Activated CD4-positive, alpha-beta T cell treated with anti-CD3 and anti-CD28 coated beads, Interleukin-2, amount 50 U/mL, for 16 hours (primary cell): ENCODE results near the gene PPP1R37.

Experiments
- DNase-seq: peaks from one replicate; pipeline ENCODE4 v3.0.0-alpha.2; 2020

The PPP1R37 gene

GRCh38 chr19:45156011-45156630 is 63.1 kb downstream of the PPP1R37 start:
- DNase-seq = no peak

DNA sequence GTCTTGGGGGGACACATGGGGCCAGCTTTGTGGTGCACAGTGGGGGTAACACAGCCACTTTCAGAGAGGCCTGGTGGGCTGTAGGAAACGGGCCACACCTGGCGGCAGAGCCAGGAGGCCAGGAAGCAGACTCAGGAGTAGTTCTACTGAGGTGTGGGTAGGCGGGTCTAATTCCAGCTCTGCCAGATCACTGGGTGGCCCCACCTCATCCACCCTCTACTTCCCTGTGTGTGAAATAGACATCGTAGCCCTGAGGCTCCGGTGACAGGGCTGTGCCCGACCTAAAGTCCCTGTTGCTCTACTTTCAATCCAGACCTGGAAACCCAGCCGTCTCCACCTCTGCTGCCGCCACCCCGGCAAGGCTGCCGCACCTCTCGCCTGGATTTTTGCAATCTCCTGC is 63.8 kb downstream of the PPP1R37 start:
- DNase-seq = no peak

- DNase-seq = no peak
These were observed 65.7 kb downstream of the PPP1R37 start for GRCh38 chr19:45158503-45159209.

GRCh38 chr19:45159210-45159970 is 66.4 kb downstream of the PPP1R37 start:
- no peak for DNase-seq

GRCh38 chr19:45159971-45160324 is 67.0 kb downstream of the PPP1R37 start:
- no peak for DNase-seq

DNA sequence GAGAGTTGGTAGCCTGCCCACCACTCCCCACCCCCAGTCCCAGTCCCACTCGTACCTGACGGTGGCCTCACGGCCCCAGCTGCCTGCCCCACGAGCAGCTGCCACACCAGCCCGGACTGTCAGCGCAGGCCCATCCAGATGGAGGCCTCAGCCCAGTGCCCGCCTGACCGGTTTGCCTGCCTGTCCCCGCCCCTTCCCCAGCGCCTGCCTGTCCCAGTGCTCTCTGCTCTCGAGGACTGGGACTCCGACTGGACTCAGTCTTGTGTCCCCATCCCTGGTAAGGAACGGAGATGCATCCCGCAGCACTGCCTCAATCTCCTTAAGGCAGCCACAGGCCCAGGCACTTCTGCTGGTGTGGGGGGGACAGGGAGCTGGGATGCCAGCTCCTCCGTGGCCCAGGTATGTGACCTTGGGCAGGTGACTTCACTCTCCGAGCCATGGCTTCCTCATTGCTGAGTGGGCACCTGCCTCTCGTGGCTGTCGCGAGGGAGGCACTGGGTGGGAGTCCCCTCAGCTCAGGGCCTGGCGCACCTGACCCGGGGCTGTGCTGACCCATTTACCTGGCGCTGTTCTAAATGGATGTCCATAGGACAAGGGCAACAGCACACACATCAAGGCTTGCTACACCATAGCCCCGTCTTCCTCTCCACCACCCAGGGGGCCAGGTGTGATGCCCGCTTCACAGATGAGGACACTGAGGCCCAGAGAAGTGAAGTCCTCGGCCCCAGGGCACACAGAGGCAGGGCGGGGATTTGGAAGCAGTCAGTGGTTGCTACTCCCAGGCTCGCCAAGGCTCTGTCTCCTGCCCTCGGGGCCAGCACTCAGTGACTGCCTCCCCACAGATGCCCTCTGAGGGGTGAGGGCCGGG is 68.1 kb downstream of the PPP1R37 start, which contains the start of gene NKPD1:
Gene NKPD1 (minus strand): TSS at position 113 of the 868 bp plus-strand sequence. CDS start 832 bp downstream, outside the sequence.
- DNase-seq = no peak

DNA sequence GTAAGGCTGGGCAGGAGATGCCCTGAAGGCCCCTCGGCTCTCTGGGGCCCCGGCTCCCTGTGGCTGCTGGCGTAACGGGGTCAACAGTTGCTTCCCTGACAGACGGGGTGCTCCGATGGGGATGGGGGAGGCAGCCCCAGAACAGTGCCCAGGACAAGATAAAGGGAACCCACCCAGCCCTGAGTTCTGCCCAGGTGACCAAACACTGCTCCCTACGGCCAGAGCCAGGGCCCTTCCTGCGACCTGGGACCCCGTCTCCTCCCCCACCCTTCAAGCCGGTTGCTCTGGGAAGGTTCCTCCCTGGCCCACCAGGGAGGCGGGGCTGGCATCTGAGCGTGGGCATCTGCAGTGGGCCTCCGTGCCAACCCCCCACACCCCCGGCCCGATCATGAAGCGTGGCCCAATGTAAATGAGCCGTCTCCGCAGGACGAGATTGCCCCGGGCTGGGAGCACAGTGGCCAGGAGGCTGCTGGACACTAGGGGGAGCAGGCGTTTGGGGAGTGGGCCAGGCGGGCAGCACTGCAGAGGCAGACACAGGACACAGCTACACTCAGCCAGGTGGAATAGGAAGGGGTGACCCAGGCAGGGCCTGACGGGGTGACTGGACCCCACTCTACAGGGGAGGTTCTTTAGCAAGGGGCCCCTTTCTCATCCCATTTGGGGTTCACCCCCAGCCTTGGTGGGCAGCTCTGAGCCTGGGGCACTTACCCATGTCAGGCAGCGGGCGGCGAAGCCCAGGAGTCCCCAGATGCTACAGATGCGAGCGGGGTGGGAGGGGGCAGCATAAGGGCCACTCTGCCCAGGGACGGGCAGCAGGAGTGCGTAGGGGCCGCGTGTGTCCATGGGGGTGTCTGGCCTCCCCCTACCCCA is 69.0 kb downstream of the PPP1R37 start:
- DNase-seq = no peak

- no peak for DNase-seq
These were observed 69.7 kb downstream of the PPP1R37 start for GRCh38 chr19:45162608-45163143.

GRCh38 chr19:45163156-45163555 is 70.2 kb downstream of the PPP1R37 start:
- no peak for DNase-seq

GRCh38 chr19:45163751-45164460 is 70.9 kb downstream of the PPP1R37 start:
- no peak for DNase-seq

DNA sequence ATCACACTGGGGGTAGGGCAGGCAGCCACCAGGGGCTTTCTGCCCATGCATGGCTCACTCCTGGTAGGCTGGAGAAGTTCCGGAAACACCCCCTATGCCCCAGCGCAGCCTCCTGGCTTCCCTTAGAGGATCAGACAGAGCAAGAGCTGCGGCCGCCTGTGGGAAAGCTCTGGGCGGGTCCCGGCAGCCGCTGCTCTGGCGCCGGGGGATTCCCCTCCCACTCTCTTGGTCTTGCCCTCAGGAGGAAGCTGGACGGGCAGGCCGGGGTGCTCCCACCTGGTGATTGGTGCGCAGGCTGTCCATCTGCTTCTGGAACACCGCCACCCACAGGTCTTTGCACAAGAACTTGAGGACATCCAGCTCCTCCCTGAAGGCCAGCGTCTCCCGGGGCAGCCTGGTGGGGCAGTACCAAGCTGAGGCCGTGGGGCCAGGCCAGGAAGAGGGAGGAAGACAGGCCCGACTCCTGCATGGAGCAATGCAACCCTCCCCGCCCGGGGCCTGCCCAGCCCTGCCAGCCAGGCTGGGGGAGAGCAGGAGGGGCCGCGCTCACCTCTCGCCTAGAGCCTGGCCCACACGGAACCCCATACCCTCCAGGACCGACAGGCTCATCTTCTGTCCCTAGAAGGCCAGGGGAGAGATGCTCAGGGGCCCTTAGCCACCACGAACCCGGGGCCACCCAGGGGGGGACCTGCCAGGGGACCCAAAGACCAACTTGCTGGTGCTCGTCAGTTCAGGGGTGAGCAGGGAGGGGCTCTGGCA is 71.8 kb downstream of the PPP1R37 start:
- DNase-seq = peak; percentile 70

GRCh38 chr19:45166723-45167252 is 73.8 kb downstream of the PPP1R37 start:
- no peak for DNase-seq

- DNase-seq = no peak
These were observed 75.9 kb downstream of the PPP1R37 start for GRCh38 chr19:45168767-45169351.

DNA sequence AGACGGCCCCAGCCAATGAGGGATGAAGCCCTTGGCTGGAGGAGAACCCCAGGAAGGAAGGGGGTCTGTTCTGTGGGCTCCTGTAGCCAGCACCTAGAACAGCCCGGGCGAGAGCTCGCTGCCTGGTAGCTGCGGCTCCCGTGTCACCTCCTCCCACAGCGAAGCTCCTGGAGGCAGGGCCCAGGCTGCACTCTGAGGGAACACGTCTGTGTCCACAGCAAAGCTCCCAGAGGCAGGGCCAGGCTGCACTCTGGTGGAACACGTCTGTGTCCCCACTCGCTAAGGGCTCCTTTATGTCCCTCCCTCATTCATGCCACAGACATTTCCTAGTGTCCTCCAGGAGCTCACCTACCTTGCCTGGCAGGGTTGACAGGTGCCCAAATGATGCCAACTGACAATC is 76.6 kb downstream of the PPP1R37 start:
- DNase-seq = no peak

DNA sequence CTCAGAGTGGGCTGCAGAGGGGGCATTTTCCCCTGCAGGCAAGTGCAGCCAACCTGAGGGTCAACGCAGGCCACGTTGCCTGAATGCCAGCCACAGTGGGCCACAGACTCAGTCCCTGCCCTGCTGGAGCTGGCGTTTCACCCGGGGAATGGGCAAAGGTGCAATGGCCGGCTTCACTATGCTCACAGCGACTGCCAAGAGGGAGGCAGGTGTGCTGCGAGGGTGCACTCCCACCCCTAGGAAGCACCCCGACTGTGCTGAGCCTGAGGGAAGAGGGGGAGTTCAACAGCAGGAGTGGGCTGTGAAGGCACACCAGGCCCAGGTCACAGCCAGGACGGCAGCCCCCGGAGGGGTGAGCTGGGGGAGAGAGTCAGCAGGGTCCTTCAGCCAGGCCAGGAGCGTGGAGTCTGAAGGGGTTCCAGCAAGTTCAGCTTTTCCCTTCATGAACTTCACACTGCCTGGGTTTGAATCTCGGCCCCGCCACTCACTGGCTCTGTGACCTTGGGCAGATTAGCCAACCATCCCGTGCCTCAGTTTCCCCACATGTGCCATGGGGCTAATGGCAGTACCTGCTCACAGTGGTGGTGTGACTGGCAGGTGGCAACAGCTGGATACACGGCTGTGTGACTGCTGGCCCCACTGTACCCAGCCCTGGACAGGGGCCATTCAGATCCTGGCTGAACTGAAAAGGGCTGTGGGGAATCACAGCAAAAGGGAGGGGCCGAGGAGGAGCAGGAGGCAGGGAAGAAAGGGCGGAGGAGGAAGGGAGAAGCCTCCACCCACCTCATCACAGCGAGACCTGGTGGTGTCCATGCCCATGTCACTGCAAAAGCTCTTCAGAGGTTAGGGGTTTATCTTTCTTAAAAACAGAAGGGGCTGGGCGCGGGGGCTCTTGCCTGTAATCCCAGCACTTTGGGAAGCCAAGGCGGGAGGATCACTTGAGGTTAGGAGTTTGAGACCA is 77.4 kb downstream of the PPP1R37 start:
- DNase-seq = no peak

- DNase-seq = peak; percentile 64
These were observed 78.2 kb downstream of the PPP1R37 start for GRCh38 chr19:45171211-45171623.

GRCh38 chr19:45172173-45172572 is 79.2 kb downstream of the PPP1R37 start:
- no peak for DNase-seq

GRCh38 chr19:45172611-45173208 is 79.7 kb downstream of the PPP1R37 start:
- no peak for DNase-seq
